ENCODE data around the gene CADPS2. TPM values are rescaled to one million over a fixed set of nuclear protein-coding genes. Genes with fewer than 3 reads are reported as not detected.

The CADPS2 gene
- total and polyA plus RNA-seq, 2 donors (not counting 3 experiments of a cell fraction or from before 2014, with no cell fraction given): 9.5 to 22.6 TPM

GRCh38 chr7:122790132-122790531 lies 96.1 kb downstream of the CADPS2 start:
- H3K4me1 ChIP-seq (ENCODE audit: control insufficient read depth, extremely low read depth, insufficient read depth, low read length): no peaks in the 10 kb centered on the region
- POLR2A ChIA-PET: no interaction called here
- H3K79me2 ChIP-seq (ENCODE audit: control insufficient read depth, insufficient read depth, low read length): no peaks in the 10 kb centered on the region
- no peaks in the 10 kb centered on the region for H4K20me1 ChIP-seq (replicated peaks; ENCODE audit: control insufficient read depth, extremely low read depth, insufficient read depth, low read length)
- no peak overlapping the region for H3K9ac ChIP-seq (replicated peaks; ENCODE audit: extremely low read depth, insufficient read depth, low read length)
- intact Hi-C loops (cut with micrococcal nuclease): no loop called here
- no peaks in the 10 kb centered on the region for H3K9me3 ChIP-seq (replicated peaks; ENCODE audit: control insufficient read depth, insufficient read depth, low read length)
- no peaks in the 10 kb centered on the region for H3K27me3 ChIP-seq (ENCODE audit: control insufficient read depth in 2 of 2, insufficient read depth in 2 of 2, low read length in 2 of 2)
- H3K27ac ChIP-seq (ENCODE audit: insufficient read depth, low read depth, low read length): no peak overlapping the region
- dilution Hi-C loops (cut with MboI; ENCODE audit: extremely low pct_ligation_motif_present, low sequenced_read_pairs): no loop called here
- DNase-seq (ENCODE audit: low read depth, low spot score): no peak
- no TSS peak for BruUV-seq (replicated peaks)
- CTCF ChIA-PET: interaction anchor here (3.6 kb wide), 1 partner anchor 13 kb away, joined by 21 read pairs; no protein-coding TSS in a partner anchor
- no peak overlapping the region for H3K4me2 ChIP-seq (ENCODE audit: insufficient read depth, low read length)
- H3K9me1 ChIP-seq (replicated peaks; ENCODE audit: control insufficient read depth, extremely low read depth, insufficient read depth, low read length): peaks cover 2% of the 10 kb centered on the region
- H3K4me3 ChIP-seq (replicated peaks in 1 of 3; ENCODE audit: insufficient read depth in 1 of 3, low read depth in 1 of 3, low read length in 3 of 3): no peak overlapping the region
- TF ChIP-seq, protein P1, sequence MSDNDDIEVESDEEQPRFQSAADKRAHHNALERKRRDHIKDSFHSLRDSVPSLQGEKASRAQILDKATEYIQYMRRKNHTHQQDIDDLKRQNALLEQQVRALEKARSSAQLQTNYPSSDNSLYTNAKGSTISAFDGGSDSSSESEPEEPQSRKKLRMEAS (IDR thresholded peaks at IDR 0.05; ENCODE audit: insufficient read depth, insufficient read length): no peak
- no peak for TF ChIP-seq CTCF (IDR thresholded peaks at IDR 0.05; ENCODE audit: extremely low read depth in 1 of 2, insufficient read depth in 1 of 2, low read depth in 1 of 2, low read length in 2 of 2)
- no peak for TF ChIP-seq POLR2AphosphoS5 (IDR thresholded peaks at IDR 0.05; ENCODE audit: insufficient read depth, low read depth, low read length)
- TF ChIP-seq JUN (IDR thresholded peaks at IDR 0.05; ENCODE audit: borderline replicate concordance, insufficient read depth, insufficient read length, low read depth): no peak
- TF ChIP-seq FOS (IDR thresholded peaks at IDR 0.05; ENCODE audit: borderline replicate concordance, insufficient read depth, low read length): no peak
- no peak for TF ChIP-seq EZH2 (IDR thresholded peaks at IDR 0.05; ENCODE audit: borderline replicate concordance, low read depth, low read length, severe bottlenecking)
- no peak for TF ChIP-seq GATA2 (IDR thresholded peaks at IDR 0.05; ENCODE audit: insufficient read depth, insufficient read length, low read depth, low read length)
- no peak for TF ChIP-seq POLR2A (IDR thresholded peaks at IDR 0.05; ENCODE audit: low read depth, low read length)
- no peak for TF ChIP-seq MYC (IDR thresholded peaks at IDR 0.05; ENCODE audit: low read depth, low read length)
- H3K36me3 ChIP-seq (ENCODE audit: control insufficient read depth in 2 of 2, extremely low read depth in 1 of 2, insufficient read depth in 2 of 2, low read length in 2 of 2): no peaks in the 10 kb centered on the region
- H2AFZ ChIP-seq (ENCODE audit: low read depth, low read length): no peak overlapping the region
- FAIRE-seq: no peak
